Coronary artery (tissue), 2 donors: ENCODE data around the gene ENAH.
"Not testable (repeated sequence)": the region's sequence is repeated elsewhere in the genome, so short reads cannot be mapped to it uniquely, and the experiment has no call there.

Source experiments
- DNase-seq: peaks from one replicate; pipeline ENCODE4 v3.0.0-alpha.2; 2017; ENCODE audit warnings: low spot score
- H3K27ac ChIP-seq, 2 donors: fragments of 200-600 bp; sonication (generic); one replicate each; pipeline ENCODE4 v1.5.1; 2016 to 2019
- H3K4me3 ChIP-seq: fragments of 200-600 bp; sonication (generic); 2 replicates; pipeline ENCODE4 v1.5.1; 2016; ENCODE audit warnings: mild to moderate bottlenecking, moderate library complexity
- CTCF ChIP-seq: fragments of 200-600 bp; sonication (generic); IDR thresholded peaks from one replicate; pipeline ENCODE4 v1.5.1; 2019; ENCODE audit warnings: antibody characterized with exemption

Gene ENAH

GRCh38 chr1:225660544-225660946 is 7.6 kb upstream of the ENAH start:
- no peak for TF ChIP-seq CTCF
- no peak for DNase-seq
- Histone ChIP-seq H3K4me3 (no peak overlapping the region), H3K27ac (peak overlapping the region in 1 of 2 donors; percentile 65)

GRCh38 chr1:225658041-225658440 is 5.1 kb upstream of the ENAH start:
- no peak for DNase-seq
- H3K27ac ChIP-seq: peak overlapping the region; percentile 48 to 78
- no peak overlapping the region for H3K4me3 ChIP-seq
- TF ChIP-seq CTCF: no peak

- no peak overlapping the region for H3K4me3 ChIP-seq
- DNase-seq: no peak
- peak overlapping the region; percentile 48 to 78 for H3K27ac ChIP-seq
- TF ChIP-seq CTCF: no peak
Measured at GRCh38 chr1:225657462-225657989, 4.6 kb upstream of the ENAH start.

GRCh38 chr1:225656259-225656655 is 3.3 kb upstream of the ENAH start:
- H3K27ac ChIP-seq: peak overlapping the region; percentile 78 to 95
- not testable (repeated sequence) for H3K4me3 ChIP-seq, DNase-seq

- H3K4me3 ChIP-seq: peak overlapping the region; percentile 14
- TF ChIP-seq CTCF: no peak
- H3K27ac ChIP-seq: peak overlapping the region; percentile 78 to 95
- no peak for DNase-seq
Measured at GRCh38 chr1:225655509-225656258, 2.8 kb upstream of the ENAH start.

GRCh38 chr1:225654688-225655508 is 2.0 kb upstream of the ENAH start:
- TF ChIP-seq CTCF: no peak
- Histone ChIP-seq H3K4me3 (peak overlapping the region; percentile 95), H3K27ac (peak overlapping the region; percentile 95 to 100)
- no peak for DNase-seq

- H3K27ac ChIP-seq: peak overlapping the region; percentile 95 to 100
- no peak for TF ChIP-seq CTCF
- DNase-seq: no peak
- H3K4me3 ChIP-seq: peak overlapping the region; percentile 95
Measured at GRCh38 chr1:225654277-225654597, 1.3 kb upstream of the ENAH start.
